ENCODE results near the gene BBOF1. TPM values are rescaled to one million over a fixed set of nuclear protein-coding genes. Genes with fewer than 3 reads are reported as not detected.

Gene BBOF1
- total RNA-seq, 1 donor from 2014 or later: 2.8 TPM

- DNase-seq (peak; percentile 99), ATAC-seq (peak; percentile 97)
- Histone ChIP-seq H3K27me3 (no peaks in the 10 kb centered on the region), H3K4me3 (peak within 1 kb of the TSS; percentile 73), H3K27ac (peak within 1 kb of the TSS; percentile 90), H3K4me1 (peaks cover 19% of the 10 kb centered on the region), H3K9me3 (no peaks in the 10 kb centered on the region), H3K36me3 (no peaks in the 10 kb centered on the region)
- TF ChIP-seq CTCF (IDR thresholded peaks at IDR 0.05): no peak
- intact Hi-C loops (cut with DNase I): no loop called here
Observed at GRCh38 chr14:74084277-74085046, 65.3 kb downstream of the BBOF1 start, which contains the start of the genes ALDH6A1 and LIN52. Gene ALDH6A1 (minus strand): TSS chr14:74084453. CDS start chr14:74084394, 59 bp downstream. Gene LIN52 (plus strand): TSS chr14:74084956. CDS start chr14:74084975, 19 bp downstream.

GRCh38 chr14:74085047-74085637 lies 66.0 kb downstream of the BBOF1 start:
- Histone ChIP-seq H3K4me3 (peak overlapping the region; percentile 73), H3K4me1 (peaks cover 19% of the 10 kb centered on the region), H3K9me3 (no peaks in the 10 kb centered on the region), H3K27me3 (no peaks in the 10 kb centered on the region), H3K36me3 (no peaks in the 10 kb centered on the region), H3K27ac (peak overlapping the region; percentile 81)
- DNase-seq (no peak), ATAC-seq (peak; percentile 0)
- intact Hi-C loops (cut with DNase I): no loop called here
- no peak for TF ChIP-seq CTCF (IDR thresholded peaks at IDR 0.05)

- Histone ChIP-seq H3K36me3 (no peaks in the 10 kb centered on the region), H3K4me3 (peak overlapping the region; percentile 73), H3K4me1 (peaks cover 15% of the 10 kb centered on the region), H3K9me3 (no peaks in the 10 kb centered on the region), H3K27ac (no peak overlapping the region), H3K27me3 (no peaks in the 10 kb centered on the region)
- no peak for TF ChIP-seq CTCF (IDR thresholded peaks at IDR 0.05)
- intact Hi-C loops (cut with DNase I): no loop called here
- DNase-seq (no peak), ATAC-seq (no peak)
Observed at GRCh38 chr14:74085828-74086227, 66.7 kb downstream of the BBOF1 start.

- intact Hi-C loops (cut with DNase I): no loop called here
- Histone ChIP-seq H3K4me3 (no peak overlapping the region), H3K36me3 (peaks cover 8% of the 10 kb centered on the region), H3K27ac (no peak overlapping the region), H3K27me3 (no peaks in the 10 kb centered on the region), H3K9me3 (no peaks in the 10 kb centered on the region), H3K4me1 (peaks cover 10% of the 10 kb centered on the region)
- DNase-seq (no peak), ATAC-seq (no peak)
- TF ChIP-seq CTCF (IDR thresholded peaks at IDR 0.05): no peak
Observed at GRCh38 chr14:74089251-74090020, 70.3 kb downstream of the BBOF1 start.

- no peak overlapping the region for H3K4me3 ChIP-seq
- no peak overlapping the region for H3K27ac ChIP-seq
- intact Hi-C loops (cut with DNase I): no loop called here
- H3K36me3 ChIP-seq: peaks cover 32% of the 10 kb centered on the region
- no peaks in the 10 kb centered on the region for H3K9me3 ChIP-seq
- no peak for ATAC-seq
- H3K27me3 ChIP-seq: no peaks in the 10 kb centered on the region
- no peak for DNase-seq
- no peak for TF ChIP-seq CTCF (IDR thresholded peaks at IDR 0.05)
- H3K4me1 ChIP-seq: no peaks in the 10 kb centered on the region
Observed at GRCh38 chr14:74105381-74105780, 86.2 kb downstream of the BBOF1 start.

Measured in upper lobe of right lung (tissue), 1 donor.